Natural killer cell (primary cell): ENCODE measurements around the gene RNF133. TPM values are rescaled to one million over a fixed set of nuclear protein-coding genes. Genes with fewer than 3 reads are reported as not detected.

Source experiments
- ATAC-seq, 3 donors: fragments of 150-1000 bp in 2 of 3; fragments of 200-7000 bp in 1 of 3; cut with Tn5 transposase; 1 replicate in 1 of 3; 2 replicates in 2 of 3; pipeline ENCODE4 v1.10.0; 2021; ENCODE audit warnings: mild to moderate bottlenecking in 2 of 3, moderate library complexity in 2 of 3
- DNase-seq, 2 donors: peaks; one replicate each; pipeline versions ENCODE4 v3.0.0 to v3.0.0-alpha.2; 2013 to 2021; ENCODE audit warnings: mixed read lengths in 1 of 2
- H3K27ac ChIP-seq: one replicate; pipeline ENCODE4 v1.5.1; 2013; ENCODE audit warnings: mild to moderate bottlenecking, low read length
- H3K27me3 ChIP-seq: one replicate; pipeline ENCODE4 v1.6.1; 2013; ENCODE audit warnings: low read length; ENCODE audit not compliant: control insufficient read depth, insufficient read depth
- H3K36me3 ChIP-seq: one replicate; pipeline ENCODE4 v1.6.1; 2013; ENCODE audit warnings: low read length; ENCODE audit not compliant: control insufficient read depth, insufficient read depth
- H3K4me1 ChIP-seq: one replicate; pipeline ENCODE4 v1.6.1; 2013; ENCODE audit warnings: low read length; ENCODE audit not compliant: control insufficient read depth, insufficient read depth
- H3K4me3 ChIP-seq: one replicate; pipeline ENCODE4 v1.5.1; 2013; ENCODE audit warnings: low read length
- H3K9me3 ChIP-seq: one replicate; pipeline ENCODE4 v1.6.1; 2013; ENCODE audit warnings: low read length; ENCODE audit not compliant: control insufficient read depth, insufficient read depth
- H3K27ac Mint-ChIP-seq, 2 donors: one replicate each; pipeline ENCODE4 v1.8.0; 2022; ENCODE audit warnings: mild to moderate bottlenecking in 2 of 2, mixed read lengths in 2 of 2, moderate library complexity in 1 of 2
- H3K27me3 Mint-ChIP-seq, 2 donors: one replicate each; pipeline ENCODE4 v1.8.0; 2022; ENCODE audit warnings: low read depth in 2 of 2, mixed read lengths in 2 of 2
- H3K36me3 Mint-ChIP-seq: one replicate; pipeline ENCODE4 v1.8.0; 2022; ENCODE audit warnings: mixed read lengths
- H3K4me1 Mint-ChIP-seq, 2 donors: one replicate each; pipeline ENCODE4 v1.8.0; 2022; ENCODE audit warnings: mixed read lengths in 2 of 2
- H3K4me3 Mint-ChIP-seq: one replicate; pipeline ENCODE4 v1.8.0; 2022; ENCODE audit warnings: mild to moderate bottlenecking, moderate library complexity, mixed read lengths
- H3K9me3 Mint-ChIP-seq, 2 donors: one replicate each; pipeline ENCODE4 v1.8.0; 2022; ENCODE audit warnings: mixed read lengths in 2 of 2
- WGBS: methylation state at CpG from one replicate; pipeline ENCODE4 v1.1.7; 2013; ENCODE audit warnings: missing lambda C conversion rate; ENCODE audit not compliant: insufficient coverage; 5-methylcytosine and 5-hydroxymethylcytosine counted together
- intact Hi-C: fragments of 100-400 bp; cut with micrococcal nuclease; formaldehyde crosslinking; loops from one replicate; pipeline ENCODE4 v1.14.2; 2022
- total RNA-seq, 4 donors: library from RNA; stranded (reverse); fragments of 120-200 nt in 1 of 4; gene quantifications; one replicate each; pipeline versions ENCODE4 v1.2.3 to v1.2.4, GENCODE V29; 2013 to 2022
- TF ChIP-seq, protein P1 (sequence below): fragments of 200-600 bp; IDR thresholded peaks from one replicate; pipeline ENCODE4 v1.8.0; 2022; ENCODE audit warnings: antibody characterized with exemption

Gene RNF133
- total RNA-seq, 3 donors from 2014 or later (not counting 1 experiment from before 2014, with no cell fraction given): not detected

GRCh38 chr7:122709930-122710646 is 11.2 kb upstream of the RNF133 start:
- intact Hi-C loops: no loop called here

GRCh38 chr7:122706836-122707235 is 7.9 kb upstream of the RNF133 start:
- no peaks in the 10 kb centered on the region for H3K4me1 Mint-ChIP-seq
- H3K27ac Mint-ChIP-seq: no peak overlapping the region
- no peaks in the 10 kb centered on the region for H3K27me3 Mint-ChIP-seq
- DNase-seq (no peak), ATAC-seq (no peak)
- Histone ChIP-seq H3K27me3 (no peaks in the 10 kb centered on the region), H3K36me3 (no peaks in the 10 kb centered on the region), H3K4me1 (no peaks in the 10 kb centered on the region), H3K9me3 (no peaks in the 10 kb centered on the region), H3K4me3 (no peak overlapping the region), H3K27ac (no peak overlapping the region)
- intact Hi-C loops: no loop called here
- H3K36me3 Mint-ChIP-seq: peaks cover 6% of the 10 kb centered on the region
- H3K9me3 Mint-ChIP-seq: peaks cover 17 to 21% of the 10 kb centered on the region in 2 donors
- TF ChIP-seq, protein P1, sequence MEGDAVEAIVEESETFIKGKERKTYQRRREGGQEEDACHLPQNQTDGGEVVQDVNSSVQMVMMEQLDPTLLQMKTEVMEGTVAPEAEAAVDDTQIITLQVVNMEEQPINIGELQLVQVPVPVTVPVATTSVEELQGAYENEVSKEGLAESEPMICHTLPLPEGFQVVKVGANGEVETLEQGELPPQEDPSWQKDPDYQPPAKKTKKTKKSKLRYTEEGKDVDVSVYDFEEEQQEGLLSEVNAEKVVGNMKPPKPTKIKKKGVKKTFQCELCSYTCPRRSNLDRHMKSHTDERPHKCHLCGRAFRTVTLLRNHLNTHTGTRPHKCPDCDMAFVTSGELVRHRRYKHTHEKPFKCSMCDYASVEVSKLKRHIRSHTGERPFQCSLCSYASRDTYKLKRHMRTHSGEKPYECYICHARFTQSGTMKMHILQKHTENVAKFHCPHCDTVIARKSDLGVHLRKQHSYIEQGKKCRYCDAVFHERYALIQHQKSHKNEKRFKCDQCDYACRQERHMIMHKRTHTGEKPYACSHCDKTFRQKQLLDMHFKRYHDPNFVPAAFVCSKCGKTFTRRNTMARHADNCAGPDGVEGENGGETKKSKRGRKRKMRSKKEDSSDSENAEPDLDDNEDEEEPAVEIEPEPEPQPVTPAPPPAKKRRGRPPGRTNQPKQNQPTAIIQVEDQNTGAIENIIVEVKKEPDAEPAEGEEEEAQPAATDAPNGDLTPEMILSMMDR: no peak
- H3K4me3 Mint-ChIP-seq: no peak overlapping the region
- 92% methylated on average over 2 of the region's 2 CpGs for WGBS

More at GRCh38 chr7:122709930-122710646, 11.2 kb upstream of the RNF133 start:
- no peak for DNase-seq
- no peak for ATAC-seq
- Histone ChIP-seq H3K27me3 (no peaks in the 10 kb centered on the region), H3K9me3 (no peaks in the 10 kb centered on the region), H3K4me1 (no peaks in the 10 kb centered on the region), H3K27ac (no peak overlapping the region), H3K36me3 (no peaks in the 10 kb centered on the region), H3K4me3 (no peak overlapping the region)
- no peaks in the 10 kb centered on the region for H3K4me1 Mint-ChIP-seq
- WGBS: 90% methylated on average over 6 of the region's 7 CpGs
- peaks cover 12 to 13% of the 10 kb centered on the region in 2 donors for H3K9me3 Mint-ChIP-seq
- no peaks in the 10 kb centered on the region for H3K36me3 Mint-ChIP-seq
- no peaks in the 10 kb centered on the region for H3K27me3 Mint-ChIP-seq
- H3K4me3 Mint-ChIP-seq: no peak overlapping the region
- no peak overlapping the region for H3K27ac Mint-ChIP-seq
- TF ChIP-seq, protein P1: no peak

- Histone ChIP-seq H3K9me3 (no peaks in the 10 kb centered on the region), H3K27me3 (no peaks in the 10 kb centered on the region), H3K4me1 (no peaks in the 10 kb centered on the region), H3K4me3 (no peak within 1 kb of the TSS), H3K36me3 (no peaks in the 10 kb centered on the region), H3K27ac (no peak within 1 kb of the TSS)
- no peak for ATAC-seq
- no peak within 1 kb of the TSS for H3K4me3 Mint-ChIP-seq
- intact Hi-C loops: no loop called here
- TF ChIP-seq, protein P1: no peak
- H3K27me3 Mint-ChIP-seq: no peaks in the 10 kb centered on the region
- no peaks in the 10 kb centered on the region for H3K4me1 Mint-ChIP-seq
- H3K36me3 Mint-ChIP-seq: peaks cover 6% of the 10 kb centered on the region
- peaks cover 18 to 20% of the 10 kb centered on the region in 2 donors for H3K9me3 Mint-ChIP-seq
- no peak for DNase-seq
- no peak within 1 kb of the TSS for H3K27ac Mint-ChIP-seq
- 86% methylated on average over 1 of the region's 1 CpG for WGBS
Measured at GRCh38 chr7:122702872-122703510, 4.1 kb upstream of the RNF133 start, which contains the start of gene RNF148. RNF148 (minus strand) TSS chr7:122702922; CDS start chr7:122702750, 172 bp downstream.
